ENCODE measurements around the gene ANO1.

DNA sequence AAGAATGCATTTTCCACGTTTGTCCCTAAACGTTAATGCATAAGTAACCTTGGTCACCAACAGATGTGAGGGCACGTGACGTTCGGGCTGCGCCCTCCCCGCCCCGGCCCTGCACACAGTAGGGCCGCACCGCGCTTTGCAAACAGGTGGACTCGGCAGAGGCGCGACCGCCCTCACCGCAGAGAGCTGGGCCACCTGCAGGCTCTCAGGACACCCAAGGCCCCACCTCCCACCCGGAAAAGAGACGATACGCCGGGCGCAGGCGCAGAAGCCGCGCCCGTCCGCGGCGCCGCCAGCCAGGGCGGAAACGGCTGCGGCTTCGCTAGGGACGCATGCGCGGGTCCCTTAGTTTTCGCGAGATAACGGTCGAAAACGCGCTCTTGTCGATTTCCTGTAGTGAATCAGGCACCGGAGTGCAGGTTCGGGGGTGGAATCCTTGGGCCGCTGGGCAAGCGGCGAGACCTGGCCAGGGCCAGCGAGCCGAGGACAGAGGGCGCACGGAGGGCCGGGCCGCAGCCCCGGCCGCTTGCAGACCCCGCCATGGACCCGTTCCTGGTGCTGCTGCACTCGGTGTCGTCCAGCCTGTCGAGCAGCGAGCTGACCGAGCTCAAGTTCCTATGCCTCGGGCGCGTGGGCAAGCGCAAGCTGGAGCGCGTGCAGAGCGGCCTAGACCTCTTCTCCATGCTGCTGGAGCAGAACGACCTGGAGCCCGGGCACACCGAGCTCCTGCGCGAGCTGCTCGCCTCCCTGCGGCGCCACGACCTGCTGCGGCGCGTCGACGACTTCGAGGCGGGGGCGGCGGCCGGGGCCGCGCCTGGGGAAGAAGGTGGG, 125.0 kb downstream of the ANO1 start, which contains the start of gene FADD:
- TF ChIP-seq, protein P1, sequence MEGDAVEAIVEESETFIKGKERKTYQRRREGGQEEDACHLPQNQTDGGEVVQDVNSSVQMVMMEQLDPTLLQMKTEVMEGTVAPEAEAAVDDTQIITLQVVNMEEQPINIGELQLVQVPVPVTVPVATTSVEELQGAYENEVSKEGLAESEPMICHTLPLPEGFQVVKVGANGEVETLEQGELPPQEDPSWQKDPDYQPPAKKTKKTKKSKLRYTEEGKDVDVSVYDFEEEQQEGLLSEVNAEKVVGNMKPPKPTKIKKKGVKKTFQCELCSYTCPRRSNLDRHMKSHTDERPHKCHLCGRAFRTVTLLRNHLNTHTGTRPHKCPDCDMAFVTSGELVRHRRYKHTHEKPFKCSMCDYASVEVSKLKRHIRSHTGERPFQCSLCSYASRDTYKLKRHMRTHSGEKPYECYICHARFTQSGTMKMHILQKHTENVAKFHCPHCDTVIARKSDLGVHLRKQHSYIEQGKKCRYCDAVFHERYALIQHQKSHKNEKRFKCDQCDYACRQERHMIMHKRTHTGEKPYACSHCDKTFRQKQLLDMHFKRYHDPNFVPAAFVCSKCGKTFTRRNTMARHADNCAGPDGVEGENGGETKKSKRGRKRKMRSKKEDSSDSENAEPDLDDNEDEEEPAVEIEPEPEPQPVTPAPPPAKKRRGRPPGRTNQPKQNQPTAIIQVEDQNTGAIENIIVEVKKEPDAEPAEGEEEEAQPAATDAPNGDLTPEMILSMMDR (IDR thresholded peaks at IDR 0.05; ENCODE audit: low read depth, low read length, missing input control), result no peak
- TF ChIP-seq RAD21 (IDR thresholded peaks at IDR 0.05) (peak in 1 of 2 donors; percentile 7), YY1 (IDR thresholded peaks at IDR 0.05) (peak; percentile 63), TAF1 (conservative IDR thresholded peaks at IDR 0.05) (no peak), JUND (IDR thresholded peaks at IDR 0.05) (no peak), HNF4G (IDR thresholded peaks at IDR 0.05) (no peak), GABPA (IDR thresholded peaks at IDR 0.05 in 1 of 2, conservative IDR thresholded peaks at IDR 0.05 in 1 of 2) (peak in 1 of 2 donors; percentile 83), SP1 (IDR thresholded peaks at IDR 0.05) (no peak), FOXA1 (IDR thresholded peaks at IDR 0.05) (no peak), NR2F2 (IDR thresholded peaks at IDR 0.05) (no peak), EGR1 (IDR thresholded peaks at IDR 0.05; ENCODE audit: low read depth in 2 of 2) (no peak)
- TF ChIP-seq, protein P2, sequence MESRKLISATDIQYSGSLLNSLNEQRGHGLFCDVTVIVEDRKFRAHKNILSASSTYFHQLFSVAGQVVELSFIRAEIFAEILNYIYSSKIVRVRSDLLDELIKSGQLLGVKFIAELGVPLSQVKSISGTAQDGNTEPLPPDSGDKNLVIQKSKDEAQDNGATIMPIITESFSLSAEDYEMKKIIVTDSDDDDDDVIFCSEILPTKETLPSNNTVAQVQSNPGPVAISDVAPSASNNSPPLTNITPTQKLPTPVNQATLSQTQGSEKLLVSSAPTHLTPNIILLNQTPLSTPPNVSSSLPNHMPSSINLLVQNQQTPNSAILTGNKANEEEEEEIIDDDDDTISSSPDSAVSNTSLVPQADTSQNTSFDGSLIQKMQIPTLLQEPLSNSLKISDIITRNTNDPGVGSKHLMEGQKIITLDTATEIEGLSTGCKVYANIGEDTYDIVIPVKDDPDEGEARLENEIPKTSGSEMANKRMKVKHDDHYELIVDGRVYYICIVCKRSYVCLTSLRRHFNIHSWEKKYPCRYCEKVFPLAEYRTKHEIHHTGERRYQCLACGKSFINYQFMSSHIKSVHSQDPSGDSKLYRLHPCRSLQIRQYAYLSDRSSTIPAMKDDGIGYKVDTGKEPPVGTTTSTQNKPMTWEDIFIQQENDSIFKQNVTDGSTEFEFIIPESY (IDR thresholded peaks at IDR 0.05), result peak; percentile 98
- TF ChIP-seq, protein P3, sequence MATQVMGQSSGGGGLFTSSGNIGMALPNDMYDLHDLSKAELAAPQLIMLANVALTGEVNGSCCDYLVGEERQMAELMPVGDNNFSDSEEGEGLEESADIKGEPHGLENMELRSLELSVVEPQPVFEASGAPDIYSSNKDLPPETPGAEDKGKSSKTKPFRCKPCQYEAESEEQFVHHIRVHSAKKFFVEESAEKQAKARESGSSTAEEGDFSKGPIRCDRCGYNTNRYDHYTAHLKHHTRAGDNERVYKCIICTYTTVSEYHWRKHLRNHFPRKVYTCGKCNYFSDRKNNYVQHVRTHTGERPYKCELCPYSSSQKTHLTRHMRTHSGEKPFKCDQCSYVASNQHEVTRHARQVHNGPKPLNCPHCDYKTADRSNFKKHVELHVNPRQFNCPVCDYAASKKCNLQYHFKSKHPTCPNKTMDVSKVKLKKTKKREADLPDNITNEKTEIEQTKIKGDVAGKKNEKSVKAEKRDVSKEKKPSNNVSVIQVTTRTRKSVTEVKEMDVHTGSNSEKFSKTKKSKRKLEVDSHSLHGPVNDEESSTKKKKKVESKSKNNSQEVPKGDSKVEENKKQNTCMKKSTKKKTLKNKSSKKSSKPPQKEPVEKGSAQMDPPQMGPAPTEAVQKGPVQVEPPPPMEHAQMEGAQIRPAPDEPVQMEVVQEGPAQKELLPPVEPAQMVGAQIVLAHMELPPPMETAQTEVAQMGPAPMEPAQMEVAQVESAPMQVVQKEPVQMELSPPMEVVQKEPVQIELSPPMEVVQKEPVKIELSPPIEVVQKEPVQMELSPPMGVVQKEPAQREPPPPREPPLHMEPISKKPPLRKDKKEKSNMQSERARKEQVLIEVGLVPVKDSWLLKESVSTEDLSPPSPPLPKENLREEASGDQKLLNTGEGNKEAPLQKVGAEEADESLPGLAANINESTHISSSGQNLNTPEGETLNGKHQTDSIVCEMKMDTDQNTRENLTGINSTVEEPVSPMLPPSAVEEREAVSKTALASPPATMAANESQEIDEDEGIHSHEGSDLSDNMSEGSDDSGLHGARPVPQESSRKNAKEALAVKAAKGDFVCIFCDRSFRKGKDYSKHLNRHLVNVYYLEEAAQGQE (IDR thresholded peaks at IDR 0.05), result peak; percentile 63
- TF ChIP-seq, protein P4, sequence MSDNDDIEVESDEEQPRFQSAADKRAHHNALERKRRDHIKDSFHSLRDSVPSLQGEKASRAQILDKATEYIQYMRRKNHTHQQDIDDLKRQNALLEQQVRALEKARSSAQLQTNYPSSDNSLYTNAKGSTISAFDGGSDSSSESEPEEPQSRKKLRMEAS (IDR thresholded peaks at IDR 0.05), result no peak

All from liver (tissue), 3 donors.